GM23248 (cell line): Measurements from ENCODE around the gene THBS1.

Experiments used
- EZH2 ChIP-seq: fragments of 200-600 bp; sonication (generic); IDR thresholded peaks from 2 replicates; pipeline ENCODE4 v1.6.1; 2018; ENCODE audit warnings: antibody characterized with exemption, mild to moderate bottlenecking; ENCODE audit not compliant: insufficient read depth, poor library complexity, severe bottlenecking
- EZH2phosphoT487 ChIP-seq: fragments of 200-600 bp; sonication (generic); IDR thresholded peaks from 2 replicates; pipeline ENCODE4 v1.6.1; 2018; ENCODE audit warnings: antibody characterized with exemption, moderate library complexity, mild to moderate bottlenecking, low read depth; ENCODE audit not compliant: insufficient read depth

DNA sequence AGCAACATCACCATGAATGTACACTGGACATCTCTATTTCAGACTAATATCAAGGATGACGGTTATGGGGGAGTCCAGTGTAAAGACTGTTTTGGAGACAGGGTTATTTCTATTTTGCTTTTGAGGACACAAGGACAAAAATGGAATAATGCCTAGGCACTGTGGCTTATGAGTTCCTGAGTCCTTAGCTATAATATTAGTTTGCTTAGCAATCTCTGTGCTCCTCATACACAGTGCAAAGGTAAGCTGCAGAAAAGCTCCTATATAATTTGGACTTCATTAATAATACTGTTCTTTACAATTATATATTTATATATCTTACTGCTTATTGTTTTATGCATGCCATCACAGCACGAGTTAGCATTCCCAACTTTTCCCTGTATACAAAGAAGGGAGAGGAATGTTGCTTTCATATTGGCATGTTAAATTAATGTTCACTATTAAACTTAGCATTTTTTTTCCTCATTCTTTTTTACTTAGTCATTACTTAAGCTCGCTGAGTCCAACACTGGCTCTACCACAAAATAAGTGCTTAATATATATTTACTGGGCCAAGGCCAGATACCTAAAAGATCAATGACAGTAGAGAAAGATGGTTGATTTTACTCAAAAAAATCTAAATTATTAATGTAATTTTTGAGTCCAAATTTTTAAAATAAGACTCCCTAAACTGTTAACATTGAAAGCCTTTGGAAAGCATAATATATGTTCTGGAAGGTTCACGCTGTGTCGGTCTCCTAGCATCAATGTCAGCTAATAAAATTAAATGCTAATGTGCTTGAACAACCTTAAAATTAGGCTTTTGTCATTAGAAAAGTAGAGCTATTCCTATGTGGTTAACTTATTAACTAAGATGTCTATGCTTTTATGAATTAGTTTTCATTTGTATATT is 13.8 kb downstream of the THBS1 start:
- TF ChIP-seq EZH2 (no peak), EZH2phosphoT487 (no peak)
